ENCODE results near the gene STAT5B.

- TF ChIP-seq, protein P1, sequence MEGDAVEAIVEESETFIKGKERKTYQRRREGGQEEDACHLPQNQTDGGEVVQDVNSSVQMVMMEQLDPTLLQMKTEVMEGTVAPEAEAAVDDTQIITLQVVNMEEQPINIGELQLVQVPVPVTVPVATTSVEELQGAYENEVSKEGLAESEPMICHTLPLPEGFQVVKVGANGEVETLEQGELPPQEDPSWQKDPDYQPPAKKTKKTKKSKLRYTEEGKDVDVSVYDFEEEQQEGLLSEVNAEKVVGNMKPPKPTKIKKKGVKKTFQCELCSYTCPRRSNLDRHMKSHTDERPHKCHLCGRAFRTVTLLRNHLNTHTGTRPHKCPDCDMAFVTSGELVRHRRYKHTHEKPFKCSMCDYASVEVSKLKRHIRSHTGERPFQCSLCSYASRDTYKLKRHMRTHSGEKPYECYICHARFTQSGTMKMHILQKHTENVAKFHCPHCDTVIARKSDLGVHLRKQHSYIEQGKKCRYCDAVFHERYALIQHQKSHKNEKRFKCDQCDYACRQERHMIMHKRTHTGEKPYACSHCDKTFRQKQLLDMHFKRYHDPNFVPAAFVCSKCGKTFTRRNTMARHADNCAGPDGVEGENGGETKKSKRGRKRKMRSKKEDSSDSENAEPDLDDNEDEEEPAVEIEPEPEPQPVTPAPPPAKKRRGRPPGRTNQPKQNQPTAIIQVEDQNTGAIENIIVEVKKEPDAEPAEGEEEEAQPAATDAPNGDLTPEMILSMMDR (conservative IDR thresholded peaks at IDR 0.05 in 1 of 2, IDR thresholded peaks at IDR 0.05 in 1 of 2; ENCODE audit: low read depth in 1 of 2, low read length in 2 of 2), result no peak
- TF ChIP-seq EZH2 (IDR thresholded peaks at IDR 0.05; ENCODE audit: low read length, missing control alignments), result no peak
Observed at GRCh38 chr17:42182927-42183734, 93.1 kb downstream of the STAT5B start.

Measured in fibroblast of lung (primary cell).